CD4-positive, alpha-beta T cell treated with Interleukin-10 for 1 hour (primary cell): Measurements from ENCODE around the gene CFAP300.
A peak's percentile ranks its signal among the peaks of the same experiment; 100 is the strongest.

ENCODE experiments used
- DNase-seq: peaks from one replicate; pipeline ENCODE4 v3.0.0-alpha.2; 2020

CFAP300 gene

DNA sequence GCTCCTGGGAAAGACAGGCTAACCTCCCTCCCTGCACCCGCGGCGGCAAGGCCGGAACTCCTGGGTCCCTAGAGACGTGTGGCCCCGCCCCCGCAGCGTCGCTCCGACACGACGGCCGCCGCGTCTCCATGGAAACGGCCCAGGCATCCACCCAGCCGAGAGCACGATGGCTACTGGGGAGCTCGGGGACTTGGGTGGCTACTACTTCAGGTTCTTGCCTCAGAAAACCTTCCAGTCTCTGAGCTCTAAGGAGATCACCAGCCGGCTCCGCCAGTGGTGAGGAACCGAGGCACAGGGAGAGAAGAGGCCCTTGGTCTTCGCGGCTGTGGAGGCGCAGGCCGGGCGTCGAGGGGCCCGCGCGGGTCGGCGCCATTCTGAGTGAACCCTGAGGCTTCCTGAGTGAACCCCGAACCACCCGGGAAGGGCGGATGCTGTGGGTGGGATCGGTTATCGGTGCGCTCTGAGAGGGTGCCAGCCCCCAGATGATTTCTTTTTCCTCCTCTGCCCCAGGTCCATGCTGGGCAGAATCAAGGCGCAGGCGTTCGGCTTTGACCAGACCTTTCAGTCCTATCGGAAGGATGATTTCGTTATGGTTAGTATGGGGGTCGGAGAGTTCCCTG, at the start of gene CFAP300:
CFAP300 (plus strand) TSS at position 133 of the 620 bp plus-strand sequence; CDS start at position 167, 34 bp downstream.
- DNase-seq, result peak; percentile 44

DNA sequence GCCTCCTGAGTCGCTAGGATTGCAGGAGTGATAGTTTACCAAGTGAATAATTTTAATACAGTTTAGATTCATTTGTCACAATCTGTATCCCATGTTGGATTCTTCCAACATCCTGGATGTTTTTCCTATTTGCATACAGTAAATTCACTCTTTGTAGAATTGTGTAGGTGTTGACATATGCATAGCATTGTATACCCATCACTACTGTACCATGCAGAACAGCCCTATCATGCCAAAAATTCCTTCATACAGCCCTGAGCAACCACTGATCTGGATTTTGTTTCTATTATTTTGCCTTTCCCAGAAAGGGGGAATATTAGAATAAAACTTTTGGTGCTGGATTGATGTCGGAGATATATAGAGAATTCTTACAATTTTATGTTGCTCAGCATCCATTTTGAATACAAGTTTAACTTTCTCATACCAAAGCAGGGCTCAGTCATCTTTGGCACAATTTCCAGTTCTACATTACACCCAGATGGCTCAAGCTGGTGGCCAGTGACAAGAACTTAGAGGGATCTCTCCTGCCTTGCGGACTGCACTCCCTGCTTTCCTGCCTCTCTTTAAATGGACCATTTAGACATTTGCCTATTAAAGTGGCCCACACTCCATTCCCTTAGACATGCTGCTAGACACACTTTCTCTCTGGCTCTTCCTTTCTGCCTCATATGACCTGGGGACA, 45.4 kb upstream of the CFAP300 start:
- DNase-seq, result no peak

DNA sequence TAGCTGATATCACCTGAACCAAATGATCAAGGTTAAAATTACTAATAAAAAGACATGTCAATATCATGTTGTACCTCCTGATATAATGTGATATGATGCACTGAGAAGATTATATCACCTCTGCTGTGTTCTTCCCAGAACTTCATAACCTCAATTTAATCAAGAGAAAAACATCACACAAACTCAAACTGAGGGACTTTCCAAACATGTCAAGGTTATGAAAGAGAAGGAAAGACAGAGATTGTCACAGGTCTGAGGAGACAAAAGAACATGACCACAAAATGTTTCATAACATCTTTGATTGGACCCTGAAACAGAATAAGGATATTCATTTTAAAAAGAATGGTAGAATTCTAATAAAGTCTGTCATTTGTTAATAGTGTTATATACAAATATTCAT, 43.0 kb upstream of the CFAP300 start:
- DNase-seq, result no peak

DNA sequence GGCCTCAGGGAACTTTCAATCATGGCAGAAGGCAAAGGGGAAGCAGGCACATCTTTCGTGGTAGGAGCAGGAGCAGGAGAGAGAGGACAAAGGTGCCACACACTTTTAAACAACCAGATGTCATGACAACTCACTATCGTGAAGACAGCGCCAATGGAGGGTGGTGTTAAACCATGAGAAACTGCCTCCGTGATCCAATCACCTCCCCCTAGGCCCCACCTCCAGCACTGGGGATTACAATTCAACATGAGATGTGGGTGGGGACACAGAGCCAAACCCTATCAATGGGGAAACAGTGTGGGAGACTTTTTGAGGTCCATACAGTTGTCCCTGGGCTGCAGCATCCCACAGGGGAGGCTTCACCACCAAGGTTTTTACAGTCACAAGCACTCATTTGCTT, 41.9 kb upstream of the CFAP300 start:
- no peak for DNase-seq

GRCh38 chr11:102006835-102007566, 40.2 kb upstream of the CFAP300 start:
- DNase-seq, result no peak

GRCh38 chr11:102007567-102008437, 39.4 kb upstream of the CFAP300 start:
- peak; percentile 35 for DNase-seq

DNA sequence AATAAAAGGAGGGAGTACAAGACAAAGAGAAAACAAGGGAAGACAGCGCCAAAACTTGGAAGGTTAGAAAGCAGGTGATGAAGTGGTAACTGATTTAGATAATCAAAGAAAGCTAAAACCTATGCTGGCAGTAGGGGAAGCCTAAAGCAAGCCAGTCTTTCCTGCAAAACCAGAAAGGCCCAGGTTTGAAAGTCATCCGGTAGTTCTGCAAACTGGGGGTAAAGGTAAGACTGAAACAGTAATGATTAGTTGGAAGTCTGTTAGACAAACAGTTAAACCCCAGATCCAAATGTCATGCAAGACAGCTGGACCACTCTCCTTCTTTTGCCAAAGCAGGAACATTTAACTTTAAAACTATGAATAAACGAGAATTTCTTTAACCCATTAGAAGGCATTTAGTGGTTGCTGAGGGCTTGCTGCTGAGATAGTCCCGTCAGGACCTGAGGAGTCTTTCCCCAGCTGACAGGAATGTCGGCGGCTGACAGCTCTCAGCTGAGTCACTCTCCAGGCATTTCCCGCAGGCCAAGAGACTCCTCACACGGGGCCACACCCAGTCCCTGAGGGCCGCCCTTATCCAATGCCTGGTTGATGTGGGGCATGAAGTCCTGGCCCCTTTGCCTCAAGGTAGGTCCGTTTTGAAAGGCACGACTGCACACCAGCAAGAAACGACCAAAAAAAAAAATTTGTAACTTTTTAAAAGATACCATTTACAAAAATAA, 36.3 kb upstream of the CFAP300 start:
- DNase-seq, result no peak

- DNase-seq, result no peak
Measured at GRCh38 chr11:102012946-102013345, 34.3 kb upstream of the CFAP300 start.

GRCh38 chr11:102014756-102015155, 32.5 kb upstream of the CFAP300 start:
- DNase-seq, result no peak

- DNase-seq, result no peak
Measured at GRCh38 chr11:102017026-102017425, 30.2 kb upstream of the CFAP300 start.

DNA sequence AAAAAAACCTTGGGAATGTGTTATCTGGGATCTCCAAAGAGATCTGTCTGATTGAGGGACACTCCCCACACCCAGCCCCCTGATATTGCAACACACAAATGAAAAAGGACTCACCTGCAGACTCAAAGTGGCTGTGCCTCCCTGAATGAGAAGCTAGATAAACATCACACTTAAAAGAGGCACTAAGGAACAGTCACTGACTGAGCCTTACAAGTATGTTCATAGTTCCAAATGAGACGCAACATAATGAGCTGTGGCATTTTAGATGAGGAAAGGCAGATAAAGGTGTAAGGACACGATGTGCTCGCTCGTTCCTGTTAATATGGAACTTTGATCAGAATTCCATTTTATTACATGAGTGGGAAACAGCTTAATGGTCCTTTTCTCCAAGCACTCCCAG, 21.0 kb upstream of the CFAP300 start:
- DNase-seq, result no peak

DNA sequence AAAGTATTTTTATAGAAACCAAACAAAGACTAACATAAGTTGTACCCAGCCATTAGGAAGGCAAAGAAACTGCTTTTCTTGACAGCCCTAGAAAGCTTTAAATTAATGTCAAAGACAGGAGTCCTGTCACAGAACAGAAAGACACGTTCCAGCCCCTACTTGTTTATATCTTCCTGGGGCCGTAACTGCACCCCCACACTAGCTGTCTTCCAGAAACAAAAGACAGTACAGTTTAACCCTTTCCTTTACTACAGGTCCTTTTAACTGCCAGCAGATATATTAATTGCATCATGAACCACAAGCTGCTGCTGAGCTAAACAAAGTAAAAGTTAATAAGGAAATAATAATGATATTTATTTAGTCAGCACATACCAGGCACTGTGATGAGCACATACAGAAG, 20.3 kb upstream of the CFAP300 start:
- no peak for DNase-seq

- no peak for DNase-seq
Measured at GRCh38 chr11:102036757-102037156, 10.5 kb upstream of the CFAP300 start.

DNA sequence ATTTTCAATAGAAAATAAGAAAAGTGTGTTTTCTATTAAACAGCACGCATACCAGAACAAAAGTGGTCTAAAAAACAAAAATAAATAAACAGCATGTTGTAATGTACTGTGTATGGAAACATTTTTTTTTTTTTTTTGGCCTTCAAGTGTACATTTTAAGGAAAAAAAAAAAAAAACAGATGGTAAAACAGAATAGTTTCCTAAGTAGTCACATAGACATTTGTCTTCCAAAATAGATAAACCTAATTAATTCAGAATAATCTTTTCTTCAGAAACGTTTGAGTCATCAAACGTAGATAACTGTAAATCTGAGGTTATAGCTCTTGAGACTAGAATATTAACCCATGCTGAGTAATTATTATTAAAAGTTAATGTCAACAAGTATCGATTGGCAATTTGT, 396 bp upstream of the CFAP300 start:
- DNase-seq, result no peak

DNA sequence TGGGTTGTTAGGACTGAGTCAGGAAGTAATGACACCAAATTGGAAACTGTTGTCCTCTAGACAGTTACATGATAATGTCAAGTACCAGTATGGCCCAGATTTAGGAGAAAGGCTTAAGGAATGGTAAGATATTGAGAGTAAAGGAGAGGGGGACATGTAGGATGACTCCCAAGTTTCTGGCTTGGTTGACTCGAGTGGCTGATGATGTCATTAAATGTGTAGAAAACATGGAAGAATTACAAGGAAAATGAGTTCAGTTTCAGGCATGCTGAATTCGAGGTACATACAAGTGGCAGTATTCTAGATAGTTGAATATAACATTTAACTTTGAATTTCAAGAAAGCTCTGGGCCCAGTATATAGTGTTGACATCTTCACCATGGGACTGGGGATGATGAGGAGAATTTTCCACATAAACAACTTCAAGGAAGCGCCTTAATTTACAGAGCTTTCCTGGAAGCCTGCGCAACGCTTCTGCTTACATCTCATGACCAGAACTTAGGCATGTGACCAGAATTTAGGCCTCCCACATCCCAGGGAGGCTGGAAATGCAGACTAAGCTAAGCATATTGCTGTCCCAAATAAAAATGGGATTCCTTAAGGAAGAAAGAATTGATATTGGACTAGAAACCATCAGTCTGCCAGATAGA, 3.8 kb downstream of the CFAP300 start:
- DNase-seq, result no peak

DNA sequence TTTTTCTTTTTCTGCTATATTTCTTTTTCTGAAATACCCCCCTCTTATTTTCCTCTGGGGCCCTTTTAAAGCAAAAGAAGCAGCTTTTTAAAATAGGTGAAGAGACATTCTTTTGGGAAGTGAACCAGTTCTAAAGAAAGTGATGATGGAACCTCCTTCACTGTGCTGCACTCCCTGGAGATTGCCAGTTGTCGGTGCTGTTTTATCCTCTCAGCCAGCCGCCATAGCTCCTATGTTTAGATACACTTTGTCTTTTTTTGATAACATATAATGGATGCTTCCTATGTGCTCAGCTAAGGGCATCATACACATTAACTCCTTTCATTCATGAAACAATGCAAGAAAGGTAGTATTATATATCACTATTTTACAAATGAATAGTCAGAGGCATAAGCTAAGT, 14.0 kb downstream of the CFAP300 start:
- DNase-seq, result no peak

DNA sequence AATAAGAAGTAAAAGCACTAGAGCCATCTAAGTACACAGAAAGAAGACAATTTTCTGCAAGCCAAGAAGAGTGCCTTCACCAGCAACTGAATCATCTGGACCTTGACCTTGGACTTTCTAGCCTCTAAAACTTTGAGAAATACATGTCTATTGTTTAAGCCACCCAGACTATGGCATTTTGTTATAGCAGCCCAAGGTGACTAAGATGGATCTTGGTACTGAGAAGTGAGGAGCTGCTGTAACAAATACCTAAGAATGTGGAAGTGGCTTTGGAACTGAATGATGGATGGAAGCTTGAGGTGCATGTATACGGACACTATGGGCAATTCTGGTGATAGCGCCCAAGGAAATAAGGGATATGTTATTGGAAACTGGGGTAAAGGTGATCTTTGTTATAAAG, 14.9 kb downstream of the CFAP300 start:
- no peak for DNase-seq

GRCh38 chr11:102064316-102064715, 17.1 kb downstream of the CFAP300 start:
- DNase-seq, result no peak

GRCh38 chr11:102070766-102071165, 23.5 kb downstream of the CFAP300 start:
- no peak for DNase-seq

GRCh38 chr11:102071497-102072472, 24.5 kb downstream of the CFAP300 start:
- DNase-seq, result no peak

GRCh38 chr11:102073253-102073652, 26.0 kb downstream of the CFAP300 start:
- no peak for DNase-seq
